OCI-LY7 (cell line): ENCODE measurements around the gene CES2.

ENCODE experiments used
- EZH2phosphoT487 ChIP-seq: fragments of 200-600 bp; sonication (generic); IDR thresholded peaks from 2 replicates; pipeline ENCODE4 v1.6.1; 2018; ENCODE audit warnings: low read depth, borderline replicate concordance, mild to moderate bottlenecking, mixed run types, antibody characterized with exemption, low read length, moderate library complexity, mixed read lengths
- TF ChIP-seq, protein P1 (sequence below): fragments of 200-600 bp; sonication (generic); conservative IDR thresholded peaks from 2 replicates; pipeline ENCODE4 v1.5.1; 2014; ENCODE audit warnings: mild to moderate bottlenecking, antibody characterized with exemption, low read length, moderate library complexity, mixed read lengths

DNA sequence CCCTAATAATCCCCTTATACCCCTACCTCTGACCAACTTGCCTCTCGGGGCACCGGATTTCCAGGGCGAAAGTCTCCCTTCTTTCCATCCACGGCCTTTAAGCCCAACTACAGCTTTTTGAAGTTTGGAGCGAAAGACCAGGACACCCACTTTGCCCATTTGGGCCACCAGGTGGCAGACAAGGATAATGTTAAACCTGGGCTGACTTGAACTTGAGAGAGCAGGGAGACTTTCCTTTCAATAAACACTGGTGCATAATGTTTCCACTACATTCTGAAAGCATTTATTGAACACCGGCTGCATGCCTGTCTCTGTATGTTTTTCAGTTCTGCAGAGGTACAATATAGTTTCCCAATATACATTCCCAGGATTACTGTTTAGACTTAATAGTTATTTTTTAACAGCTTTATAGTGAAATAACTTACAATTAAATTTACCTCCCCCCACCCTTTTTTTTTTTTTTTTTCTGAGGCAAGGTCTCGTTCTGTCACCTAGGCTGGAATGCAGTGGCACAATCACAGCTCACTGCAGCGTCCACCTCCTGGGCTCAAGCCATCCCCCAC is 18.9 kb downstream of the CES2 start:
- TF ChIP-seq, protein P1, sequence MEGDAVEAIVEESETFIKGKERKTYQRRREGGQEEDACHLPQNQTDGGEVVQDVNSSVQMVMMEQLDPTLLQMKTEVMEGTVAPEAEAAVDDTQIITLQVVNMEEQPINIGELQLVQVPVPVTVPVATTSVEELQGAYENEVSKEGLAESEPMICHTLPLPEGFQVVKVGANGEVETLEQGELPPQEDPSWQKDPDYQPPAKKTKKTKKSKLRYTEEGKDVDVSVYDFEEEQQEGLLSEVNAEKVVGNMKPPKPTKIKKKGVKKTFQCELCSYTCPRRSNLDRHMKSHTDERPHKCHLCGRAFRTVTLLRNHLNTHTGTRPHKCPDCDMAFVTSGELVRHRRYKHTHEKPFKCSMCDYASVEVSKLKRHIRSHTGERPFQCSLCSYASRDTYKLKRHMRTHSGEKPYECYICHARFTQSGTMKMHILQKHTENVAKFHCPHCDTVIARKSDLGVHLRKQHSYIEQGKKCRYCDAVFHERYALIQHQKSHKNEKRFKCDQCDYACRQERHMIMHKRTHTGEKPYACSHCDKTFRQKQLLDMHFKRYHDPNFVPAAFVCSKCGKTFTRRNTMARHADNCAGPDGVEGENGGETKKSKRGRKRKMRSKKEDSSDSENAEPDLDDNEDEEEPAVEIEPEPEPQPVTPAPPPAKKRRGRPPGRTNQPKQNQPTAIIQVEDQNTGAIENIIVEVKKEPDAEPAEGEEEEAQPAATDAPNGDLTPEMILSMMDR = peak; percentile 95
- TF ChIP-seq EZH2phosphoT487 = no peak
